SIG-M5 treated with dmso at 0.1 percent for 504 hours (cell line): Measurements from ENCODE around the gene FEM1C.

Experiments
- DNase-seq: peaks from one replicate; lab custom pipeline; 2025; ENCODE audit not compliant: unreplicated experiment; lab: John Stamatoyannopoulos, UW

The FEM1C gene

DNA sequence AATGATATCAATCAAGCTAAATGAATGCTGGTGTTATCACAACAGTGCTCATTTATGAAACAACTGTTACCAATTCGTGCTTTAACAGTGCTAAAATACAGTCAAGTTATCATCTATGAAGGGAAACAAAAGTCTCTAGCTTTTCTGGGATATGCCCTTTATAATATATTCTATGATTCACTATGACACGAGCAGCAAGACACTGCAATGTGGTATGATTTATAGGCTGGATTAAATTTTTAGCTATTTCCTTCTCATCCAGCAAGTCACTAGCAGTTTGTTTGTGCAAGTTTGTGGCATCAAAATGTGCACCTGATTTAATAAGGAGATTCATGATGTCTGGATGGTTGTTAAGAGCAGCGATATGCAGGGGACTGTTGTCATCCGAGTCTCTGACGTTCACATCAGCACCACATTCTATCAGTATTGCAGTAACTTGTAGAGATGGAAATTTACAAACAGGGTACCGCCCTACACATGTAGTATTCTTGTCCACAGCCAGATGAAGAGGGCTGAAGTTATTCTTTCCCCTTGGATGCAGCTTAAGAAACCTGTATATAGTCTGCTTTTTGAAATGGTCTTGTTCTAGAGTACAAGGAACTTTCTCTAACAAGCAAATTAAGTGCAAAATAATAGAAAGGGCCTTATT is 20.3 kb downstream of the FEM1C start:
- no peak for DNase-seq

DNA sequence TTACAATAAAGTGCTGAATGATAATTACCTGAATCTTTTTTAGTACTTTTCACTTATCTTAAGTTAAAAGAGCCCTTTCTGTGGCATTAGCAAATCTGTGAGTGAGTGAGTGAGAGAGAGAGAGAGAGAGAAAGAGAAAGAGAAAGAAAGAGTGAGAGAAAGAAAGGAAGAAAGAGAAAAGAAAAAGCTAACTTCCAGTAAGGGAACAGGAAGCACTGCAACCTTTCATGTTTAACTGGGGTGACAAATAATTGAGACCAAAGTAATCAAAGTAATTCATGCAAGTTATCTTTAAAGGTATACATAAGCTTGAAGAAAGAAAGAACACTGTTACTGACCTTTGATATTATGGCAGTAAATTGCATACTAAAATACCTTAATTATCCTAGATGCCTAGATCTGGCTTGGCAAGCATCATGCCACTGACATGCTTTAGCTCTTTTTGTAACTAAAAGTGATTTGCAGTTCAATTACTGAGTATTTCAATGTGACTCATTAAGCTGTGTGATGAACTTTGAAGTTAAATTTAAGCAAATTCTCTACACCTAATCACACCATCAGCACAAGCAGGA is 21.7 kb downstream of the FEM1C start:
- no peak for DNase-seq

DNA sequence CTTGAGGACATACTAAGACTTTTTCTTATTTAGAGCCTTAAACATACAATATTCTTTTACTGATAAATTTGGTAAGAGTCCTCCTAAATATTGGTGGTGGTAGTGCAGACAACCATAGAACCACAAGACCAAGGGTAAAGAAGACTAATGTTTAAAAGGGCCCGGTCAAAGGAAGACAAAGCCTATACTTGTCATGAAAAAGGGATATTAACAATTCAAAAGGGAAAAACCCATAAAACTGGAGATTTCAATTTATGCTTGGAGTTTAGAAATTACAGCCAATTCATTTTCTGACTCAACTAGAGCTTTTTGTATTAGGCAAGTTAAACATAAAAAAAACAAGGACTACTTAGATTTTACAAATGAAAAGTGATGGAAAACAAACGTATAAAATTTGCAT is 24.4 kb downstream of the FEM1C start:
- no peak for DNase-seq

DNA sequence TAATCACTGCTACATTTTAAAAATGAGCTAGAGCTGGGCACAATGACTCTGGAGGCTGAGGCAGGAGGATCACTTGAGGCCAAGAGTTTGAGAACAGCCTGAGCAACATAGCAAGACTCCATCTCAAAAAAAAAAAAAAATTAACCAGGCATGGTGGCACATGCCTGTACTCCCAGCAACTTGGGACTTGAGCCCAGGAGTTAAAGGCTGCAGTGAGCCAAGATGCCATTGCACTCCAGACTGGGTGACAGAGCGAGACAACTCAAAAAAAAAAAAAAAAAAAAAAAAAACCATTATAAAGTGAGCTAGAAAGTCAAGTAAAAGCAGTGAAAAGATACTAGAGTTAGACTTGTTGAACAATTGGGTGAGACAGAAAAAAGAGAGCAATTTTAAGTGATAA is 28.2 kb downstream of the FEM1C start:
- no peak for DNase-seq

DNA sequence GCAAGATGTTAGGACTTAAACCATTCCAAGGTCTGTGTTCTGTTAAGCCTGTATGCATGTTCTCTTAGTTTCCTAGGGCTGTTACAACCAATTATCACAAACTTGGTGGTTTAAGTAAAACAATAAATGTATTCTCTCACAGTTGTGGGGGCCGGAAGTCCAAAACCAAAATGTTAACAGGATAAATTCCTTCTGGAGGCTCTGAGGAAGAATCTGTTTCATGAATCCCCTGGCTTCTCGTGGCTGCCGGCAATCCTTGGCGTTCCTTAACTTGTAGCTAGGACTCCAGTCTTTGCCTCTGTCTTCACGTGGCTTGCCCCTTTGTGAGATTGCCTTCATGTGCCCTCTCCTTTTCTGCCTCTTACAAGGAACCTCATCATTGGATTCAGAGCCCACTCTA is 30.4 kb downstream of the FEM1C start:
- no peak for DNase-seq

DNA sequence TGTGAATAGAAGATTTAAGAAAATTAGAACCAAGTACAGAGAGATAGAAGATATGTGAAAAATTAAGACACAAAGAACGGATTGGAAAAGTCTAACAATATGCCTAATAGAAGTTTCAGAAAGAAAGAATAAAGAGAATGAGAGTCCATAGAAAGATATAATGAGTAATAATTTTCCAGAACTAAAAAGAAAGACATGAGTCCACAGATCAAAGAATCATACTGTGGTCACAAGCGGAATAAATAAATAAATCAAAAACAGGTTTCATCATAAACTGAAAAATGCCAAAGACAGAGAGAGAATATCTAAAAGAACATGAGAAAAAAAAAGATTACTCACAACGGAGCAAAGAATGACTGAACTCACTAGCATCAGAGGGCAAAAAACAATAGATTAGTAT is 32.9 kb downstream of the FEM1C start:
- DNase-seq, result no peak

DNA sequence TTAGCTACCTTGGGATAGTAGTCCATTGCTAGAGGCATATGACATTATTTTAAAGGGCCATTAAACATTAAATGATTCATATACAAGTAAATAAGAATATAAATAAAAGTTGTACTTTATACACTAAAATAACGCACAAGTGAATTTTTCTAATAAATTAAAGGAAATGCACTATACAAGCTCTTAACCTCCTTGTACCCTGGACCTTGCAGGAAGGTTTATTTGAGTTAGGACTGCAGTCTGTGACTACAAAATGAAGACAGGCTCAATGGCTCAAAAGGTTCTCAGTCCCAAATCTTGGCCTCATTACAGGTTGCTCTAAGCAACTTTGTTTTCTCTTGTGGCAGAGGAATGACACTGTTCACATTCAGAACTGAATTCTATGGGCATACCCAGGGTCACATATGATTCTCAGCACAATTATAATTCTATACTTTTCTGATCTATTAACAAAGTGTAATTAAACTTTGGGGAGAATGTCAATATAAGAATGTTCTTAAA is 34.4 kb downstream of the FEM1C start:
- no peak for DNase-seq

DNA sequence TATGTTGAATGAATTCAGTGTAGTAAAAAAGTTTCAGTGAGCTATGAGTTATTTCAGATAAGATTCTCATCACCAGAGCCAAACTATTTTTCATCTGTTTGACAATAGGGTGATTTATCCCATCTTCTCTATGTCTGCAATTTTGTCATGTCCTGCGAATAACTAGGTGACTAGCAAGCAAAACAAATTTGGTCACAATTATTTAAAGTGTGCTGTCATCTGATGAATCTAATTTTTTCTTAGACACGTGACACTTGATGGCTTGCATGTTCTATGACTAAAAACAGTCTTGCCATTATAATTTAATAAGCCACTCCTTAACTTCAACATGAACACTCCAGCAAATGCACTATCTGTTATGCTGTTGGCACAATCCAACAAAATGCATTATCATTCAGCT is 35.0 kb downstream of the FEM1C start:
- no peak for DNase-seq

DNA sequence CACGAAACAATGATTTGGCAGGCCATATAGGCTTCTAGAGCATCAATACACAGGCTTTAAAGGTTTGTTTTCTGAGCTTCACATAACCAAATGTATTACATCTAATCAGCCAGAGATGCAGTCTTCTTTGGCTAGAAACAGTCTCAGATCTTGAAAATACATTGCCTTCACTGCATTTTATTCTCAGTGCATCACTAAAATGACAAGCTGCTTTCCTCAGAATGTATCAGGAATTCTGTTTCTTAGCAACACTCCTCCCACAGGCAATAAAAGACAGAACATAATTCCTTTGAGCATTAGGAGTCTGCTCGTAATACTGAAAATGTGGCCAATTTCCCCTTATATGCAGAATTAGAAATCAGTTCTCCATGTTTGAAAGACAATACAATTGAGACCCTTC is 36.9 kb downstream of the FEM1C start:
- DNase-seq, result no peak

DNA sequence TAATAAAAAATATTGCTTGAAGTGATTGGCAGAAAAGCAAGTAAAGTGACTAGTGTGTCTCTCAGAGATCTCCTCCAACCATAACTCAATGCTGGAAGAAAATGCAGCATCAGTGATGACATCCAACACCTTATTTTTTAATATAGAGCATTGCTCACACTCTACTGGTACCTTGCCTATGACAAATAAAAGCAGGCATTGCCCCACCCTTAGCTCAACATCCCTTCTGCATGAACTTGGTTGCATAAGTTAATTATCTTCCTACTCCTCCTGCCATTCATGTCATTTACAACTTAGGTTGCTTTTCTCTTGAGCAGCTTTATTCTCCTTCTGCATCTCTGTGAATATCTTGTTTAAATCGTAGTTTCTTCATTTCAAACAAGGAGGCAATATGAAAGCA is 41.2 kb downstream of the FEM1C start:
- no peak for DNase-seq

DNA sequence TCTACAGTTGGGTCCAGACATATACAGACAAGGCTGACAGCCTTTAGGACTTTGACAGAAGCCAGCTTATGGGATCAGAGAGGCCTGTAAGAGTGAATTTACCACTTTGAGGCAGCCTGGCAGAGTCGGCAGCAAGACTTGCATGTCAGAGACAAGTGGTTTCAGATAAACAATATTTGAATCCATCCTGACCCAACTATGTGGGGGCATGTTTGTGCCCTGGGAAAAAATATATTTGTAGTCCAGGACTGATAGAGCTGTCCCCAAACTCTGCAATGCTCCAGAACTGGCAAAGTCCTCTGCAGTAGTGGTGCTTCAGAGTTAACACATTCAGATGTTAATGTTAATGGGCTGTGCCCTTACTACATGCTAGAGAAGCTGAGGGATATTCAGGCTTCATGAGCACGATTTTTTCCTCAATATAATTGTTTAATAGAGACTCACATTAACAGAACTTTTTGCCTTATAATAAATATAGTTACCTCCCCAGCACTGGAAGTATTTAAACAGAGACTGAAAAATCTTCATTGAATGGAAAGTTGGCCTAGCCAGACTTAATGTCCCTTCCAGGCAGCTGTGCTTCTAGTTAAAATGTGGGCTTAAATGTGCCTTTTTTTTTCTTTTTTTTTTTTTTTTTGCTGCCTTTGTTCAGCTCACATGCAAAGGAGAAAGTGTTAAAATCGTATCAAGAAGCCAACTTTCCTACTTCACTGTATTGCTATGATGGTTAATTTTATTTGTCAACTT is 42.9 kb downstream of the FEM1C start:
- no peak for DNase-seq

DNA sequence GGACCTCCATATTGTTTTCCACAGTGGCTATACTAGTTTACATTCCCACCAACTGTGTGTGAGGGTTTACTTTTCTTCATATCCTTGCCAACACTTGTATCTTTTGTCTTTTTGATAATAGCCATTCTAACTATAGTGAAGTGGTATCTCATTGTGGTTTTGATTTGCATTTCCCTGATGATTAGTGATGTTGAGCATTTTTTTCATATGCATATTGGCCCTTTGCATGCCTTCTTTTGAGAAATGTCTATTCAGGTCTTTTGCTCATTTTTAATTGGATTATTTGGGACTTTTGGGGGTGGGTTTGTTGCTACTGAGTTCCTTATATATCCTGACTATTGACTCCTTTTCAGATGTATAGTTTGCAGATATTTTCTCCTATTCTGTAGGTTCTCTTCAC is 44.4 kb downstream of the FEM1C start:
- no peak for DNase-seq

DNA sequence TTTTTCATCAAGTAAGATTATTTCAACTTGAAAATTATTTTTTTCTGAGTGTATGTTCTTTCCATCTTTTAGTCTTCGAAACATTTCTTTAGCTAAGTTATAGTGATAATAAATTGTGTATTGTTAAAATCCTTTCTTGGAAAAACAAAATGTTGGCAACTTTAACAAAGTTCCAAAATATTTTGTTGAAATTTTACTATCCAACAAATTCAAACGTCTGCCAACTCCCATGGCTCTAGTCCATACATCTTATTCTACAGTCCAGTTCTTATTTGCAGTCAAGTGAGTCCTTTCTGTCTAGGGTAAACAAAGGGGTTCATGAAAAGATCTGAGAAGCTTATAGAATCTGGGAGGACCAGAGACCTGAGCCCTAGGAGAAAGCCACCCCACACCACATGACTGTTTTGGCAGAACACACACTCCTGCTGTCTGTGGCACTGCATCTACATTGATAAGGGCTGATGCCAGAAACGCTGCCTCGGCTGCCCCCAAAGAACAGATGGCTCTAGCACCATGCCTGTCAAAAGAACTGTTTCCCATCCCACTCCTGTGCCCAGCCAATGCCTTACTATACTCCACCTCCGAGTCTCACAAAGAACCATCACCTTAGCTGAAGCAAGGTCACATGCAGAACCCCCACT is 47.5 kb downstream of the FEM1C start:
- no peak for DNase-seq

DNA sequence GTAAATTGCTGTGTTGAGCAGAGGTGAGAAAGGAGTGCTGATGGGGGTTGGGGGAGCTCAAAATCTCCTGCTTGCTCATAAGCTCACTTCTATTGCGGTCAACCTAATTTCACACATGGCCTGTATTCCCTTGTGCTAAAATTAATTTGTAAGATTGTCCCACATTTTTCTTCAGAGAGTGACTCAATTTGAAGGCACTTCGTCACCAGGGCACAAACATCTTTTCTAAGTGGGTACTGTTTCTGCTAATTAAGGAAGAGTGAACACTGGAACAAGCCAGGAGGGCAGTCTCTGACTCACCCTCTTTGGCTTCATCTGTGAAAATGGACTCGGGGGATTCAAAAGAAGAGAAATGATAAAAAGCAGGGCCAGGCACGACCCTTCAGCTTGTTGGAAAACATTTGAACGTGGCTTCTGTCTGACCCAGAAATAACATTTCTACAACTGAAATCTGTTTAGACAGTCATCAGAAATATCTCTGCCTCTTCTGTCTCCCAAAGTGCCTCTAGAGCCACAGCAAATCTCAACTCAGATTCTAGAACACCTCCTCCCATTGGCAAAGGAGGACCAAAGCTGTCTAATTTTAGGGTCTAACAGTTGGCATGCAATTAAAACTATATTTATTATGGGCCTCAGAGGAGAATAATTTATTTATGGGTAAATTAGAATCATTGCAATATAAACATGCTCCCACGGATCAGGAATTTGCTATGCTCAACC is 49.8 kb downstream of the FEM1C start:
- DNase-seq, result no peak

DNA sequence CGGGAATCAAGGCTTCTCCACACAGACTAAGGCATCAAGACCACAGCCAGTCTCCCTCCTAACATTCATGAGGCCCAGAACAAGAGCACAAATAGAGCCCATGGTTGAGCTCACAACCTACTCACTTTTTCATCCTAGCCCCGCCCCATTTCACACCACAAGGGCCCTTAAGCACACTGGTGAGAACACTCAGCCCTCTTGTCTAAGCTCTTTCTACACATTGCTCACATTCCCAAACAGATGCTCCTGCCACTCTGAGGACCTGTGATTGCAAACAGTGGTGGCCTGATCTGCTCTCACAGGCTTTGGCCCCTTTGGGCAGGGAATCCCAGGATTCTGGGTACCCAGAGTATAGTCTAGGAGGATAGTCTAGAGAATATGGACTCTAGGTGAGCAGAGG is 54.0 kb downstream of the FEM1C start:
- DNase-seq, result no peak

DNA sequence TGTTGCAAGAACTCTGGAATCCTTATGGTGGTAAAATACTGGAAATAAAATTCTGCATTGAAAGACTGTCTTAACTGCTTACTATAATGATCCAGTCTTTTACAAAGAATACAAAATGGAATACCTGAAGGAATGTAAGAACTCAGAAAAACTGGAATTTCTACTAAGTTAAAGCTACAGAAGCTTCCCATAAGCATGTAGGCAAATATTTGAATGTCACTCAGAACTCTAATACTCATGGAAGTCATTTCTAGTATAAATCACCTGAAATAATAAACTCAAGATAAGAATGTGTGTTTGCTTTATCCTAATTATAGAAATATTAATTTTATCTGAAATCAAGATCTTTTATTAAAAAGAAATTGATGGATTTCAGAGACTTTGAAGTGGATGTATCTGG is 54.8 kb downstream of the FEM1C start:
- no peak for DNase-seq

DNA sequence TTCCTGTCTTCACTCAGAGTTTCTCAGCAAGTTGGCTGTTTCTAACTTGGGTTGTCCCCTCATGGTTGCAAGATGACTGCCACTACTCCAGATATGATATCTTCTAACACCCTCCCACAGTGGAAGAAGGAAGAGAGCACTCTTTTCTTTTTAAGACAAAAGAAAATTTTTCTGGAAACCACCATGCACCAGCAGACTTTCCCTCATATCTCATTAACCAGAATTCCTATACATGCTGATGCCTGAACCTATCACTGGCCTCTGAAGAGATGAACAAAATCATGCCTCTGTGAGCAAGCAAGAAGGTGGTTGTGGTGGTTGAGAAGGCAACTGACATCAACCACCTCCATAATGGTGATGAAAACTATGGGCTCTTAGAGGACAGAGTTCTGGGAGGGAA is 56.8 kb downstream of the FEM1C start:
- DNase-seq, result no peak

DNA sequence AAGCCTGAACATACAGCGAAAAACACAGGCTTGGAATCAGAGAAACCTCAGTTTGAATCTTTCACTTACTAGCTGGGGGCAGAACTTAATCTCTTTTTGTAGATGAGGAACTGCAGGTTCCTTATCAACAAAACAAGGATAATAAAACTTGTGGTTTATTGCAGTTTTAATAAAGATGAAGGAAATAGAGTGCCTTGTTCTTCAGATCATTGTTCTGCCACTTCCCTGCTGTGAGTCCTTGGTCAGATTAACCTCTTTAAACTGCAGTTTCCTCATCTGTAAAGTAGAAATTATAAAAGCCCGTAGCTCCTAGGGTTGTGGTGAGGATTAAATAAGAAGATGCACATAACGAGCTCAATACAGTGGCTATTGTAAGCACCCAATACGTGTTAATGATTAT is 57.4 kb downstream of the FEM1C start:
- DNase-seq, result peak; percentile 17

DNA sequence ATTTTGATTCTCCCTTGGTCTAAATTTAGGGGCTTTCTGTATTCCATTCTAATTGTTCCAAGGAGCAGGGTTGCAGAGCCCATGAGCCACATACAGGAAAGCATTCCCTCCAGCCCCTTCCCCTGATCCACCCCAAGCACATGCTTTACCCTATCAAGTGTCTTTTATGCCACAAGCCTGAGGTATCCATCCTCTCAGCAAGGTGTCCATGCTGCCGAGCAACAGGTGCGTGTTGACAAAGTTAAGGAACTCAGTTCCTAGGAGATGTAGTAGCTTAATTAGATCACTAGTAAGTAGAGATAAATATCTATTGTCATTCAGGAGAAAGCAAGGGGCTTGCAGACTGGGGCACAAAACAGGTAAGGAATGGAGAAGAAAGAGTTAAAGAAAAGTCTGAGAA is 57.8 kb downstream of the FEM1C start:
- no peak for DNase-seq

DNA sequence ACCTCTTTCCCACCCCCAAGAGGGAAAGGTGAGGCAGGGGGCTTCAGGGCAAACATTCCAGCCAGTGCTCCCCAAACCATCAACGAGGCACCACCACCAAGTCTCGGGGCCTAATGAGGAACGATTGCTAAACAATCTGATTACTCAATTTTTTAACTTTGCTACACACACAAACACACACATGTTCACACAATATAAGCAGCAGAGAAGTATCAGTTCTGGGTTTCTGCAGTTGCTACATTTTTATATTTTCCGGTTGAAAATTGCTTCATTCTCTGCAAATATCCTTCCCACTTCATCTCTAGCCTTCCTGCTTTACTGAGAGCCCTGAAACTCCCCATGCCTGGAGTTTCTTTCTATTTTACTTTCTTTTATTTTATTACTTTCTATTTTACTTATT is 60.2 kb downstream of the FEM1C start:
- DNase-seq, result peak; percentile 96

DNA sequence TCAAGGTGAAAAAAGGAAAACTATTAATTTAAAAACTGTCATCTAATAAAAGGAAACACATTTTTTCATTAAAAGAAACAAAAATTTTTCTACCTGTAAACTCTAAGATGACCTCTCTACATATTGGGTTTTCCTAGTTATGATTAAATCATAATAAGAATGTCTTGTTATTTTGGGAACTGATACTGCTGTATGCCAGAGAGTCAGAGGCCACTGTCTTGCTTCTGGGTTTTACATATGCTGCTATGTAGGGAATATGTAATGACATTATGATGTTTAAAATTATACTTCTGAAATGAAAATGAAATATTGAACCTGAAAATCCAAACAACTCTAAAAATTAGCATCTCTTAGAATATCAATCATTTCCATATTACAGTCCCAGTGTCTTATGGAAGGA is 63.7 kb downstream of the FEM1C start:
- no peak for DNase-seq
